Mesothelial cell of epicardium (in vitro differentiated cells): Measurements from ENCODE around the gene OR5H6. TPM values are rescaled to one million over a fixed set of nuclear protein-coding genes. Genes with fewer than 3 reads are reported as not detected.

ENCODE experiments used
- DNase-seq, 2 experiments: peaks; one replicate each; pipeline ENCODE4 v3.0.0; 2021; ENCODE audit warnings: low spot score in 2 of 2; ENCODE audit not compliant: unreplicated experiment in 2 of 2
- H3K27ac Mint-ChIP-seq: 2 replicates; pipeline ENCODE4 v1.8.0; 2021; ENCODE audit warnings: mixed read lengths
- H3K27me3 Mint-ChIP-seq: 2 replicates; pipeline ENCODE4 v1.8.0; 2021; ENCODE audit warnings: low read depth, mixed read lengths
- H3K36me3 Mint-ChIP-seq: 2 replicates; pipeline ENCODE4 v1.8.0; 2021; ENCODE audit warnings: mixed read lengths
- H3K4me1 Mint-ChIP-seq: 2 replicates; pipeline ENCODE4 v1.8.0; 2021; ENCODE audit warnings: mixed read lengths
- H3K4me3 Mint-ChIP-seq: 2 replicates; pipeline ENCODE4 v1.8.0; 2021; ENCODE audit warnings: mild to moderate bottlenecking, moderate library complexity, mixed read lengths
- H3K9me3 Mint-ChIP-seq: 2 replicates; pipeline ENCODE4 v1.8.0; 2021; ENCODE audit warnings: mixed read lengths
- CTCF ChIP-seq: fragments of 200-600 bp; sonication (generic); IDR thresholded peaks from one replicate; pipeline ENCODE4 v1.5.0; 2021; ENCODE audit warnings: antibody characterized with exemption; ENCODE audit not compliant: unreplicated experiment
- total RNA-seq: library from RNA; stranded (reverse); gene quantifications from 3 replicates; pipeline ENCODE4 v1.2.1, GENCODE V29; 2021

Gene OR5H6
- total RNA-seq, 1 donor from 2014 or later: not detected

GRCh38 chr3:98291332-98291957 is 27.4 kb downstream of the OR5H6 start:
- Mint-ChIP-seq H3K9me3 (peaks cover 22% of the 10 kb centered on the region), H3K36me3 (no peaks in the 10 kb centered on the region), H3K27ac (no peak overlapping the region), H3K4me1 (no peaks in the 10 kb centered on the region), H3K27me3 (no peaks in the 10 kb centered on the region), H3K4me3 (no peak overlapping the region)
- no peak for TF ChIP-seq CTCF
- DNase-seq: no peak

Other genes with a start within 250 kb of the OR5H6 start
- gene GABRR3, start 228.9 kb upstream of the OR5H6 start, total RNA-seq: not detected in 3 replicates
- gene OR5AC2, start 177.1 kb upstream of the OR5H6 start, total RNA-seq: not detected in 3 replicates
- gene OR5H1, start 133.5 kb upstream of the OR5H6 start, total RNA-seq: not detected in 3 replicates
- not detected in 3 replicates for gene OR5H14, start 116.8 kb upstream of the OR5H6 start, total RNA-seq
- not detected in 3 replicates for gene OR5H15, start 97.5 kb upstream of the OR5H6 start, total RNA-seq
- not detected in 3 replicates for gene OR5H2, start 18.3 kb downstream of the OR5H6 start, total RNA-seq
- not detected in 3 replicates for gene OR5K4, start 89.6 kb downstream of the OR5H6 start, total RNA-seq
- not detected in 3 replicates for gene OR5K3, start 126.4 kb downstream of the OR5H6 start, total RNA-seq
- not detected in 3 replicates for gene OR5K1, start 199.0 kb downstream of the OR5H6 start, total RNA-seq
- not detected in 3 replicates for gene OR5K2, start 233.4 kb downstream of the OR5H6 start, total RNA-seq